ENCODE results near the gene MTMR1. TPM values are rescaled to one million over a fixed set of nuclear protein-coding genes. Genes with fewer than 3 reads are reported as not detected.

The MTMR1 gene
- total RNA-seq, 2 donors from 2014 or later, result 16.8 to 58.8 TPM

GRCh38 chrX:150792949-150793527 is 99.8 kb downstream of the MTMR1 start:
- no peaks in the 10 kb centered on the region for H3K9me3 Mint-ChIP-seq
- ATAC-seq (no peak), DNase-seq (ENCODE audit: low spot score in 2 of 2) (no peak)
- H3K36me3 Mint-ChIP-seq, result peaks cover 4 to 16% of the 10 kb centered on the region in 2 donors
- no peak overlapping the region for H3K27ac Mint-ChIP-seq

- Mint-ChIP-seq H3K27ac (no peak overlapping the region), H3K9me3 (peaks cover 0 to 5% of the 10 kb centered on the region in 2 donors), H3K36me3 (peaks cover 7 to 8% of the 10 kb centered on the region in 2 donors)
- no peak for DNase-seq (ENCODE audit: low spot score in 2 of 2)
- no peak for ATAC-seq
Observed at GRCh38 chrX:150805736-150806135, 112.5 kb downstream of the MTMR1 start.

GRCh38 chrX:150806827-150807226 is 113.6 kb downstream of the MTMR1 start:
- no peak for ATAC-seq
- Mint-ChIP-seq H3K9me3 (peaks cover 0 to 5% of the 10 kb centered on the region in 2 donors), H3K27ac (no peak overlapping the region), H3K36me3 (peaks cover 7 to 8% of the 10 kb centered on the region in 2 donors)
- DNase-seq (ENCODE audit: low spot score in 2 of 2), result no peak

GRCh38 chrX:150813922-150814321 is 120.7 kb downstream of the MTMR1 start:
- Mint-ChIP-seq H3K27ac (no peak overlapping the region), H3K36me3 (peaks cover under 1 to 2% of the 10 kb centered on the region in 2 donors), H3K9me3 (peaks cover 0 to under 1% of the 10 kb centered on the region in 2 donors)
- ATAC-seq (peak in 1 of 2 donors; percentile 28), DNase-seq (ENCODE audit: low spot score in 2 of 2) (no peak)

Other genes starting within 250 kb of the MTMR1 start
- gene MTM1, start 124.8 kb upstream of the MTMR1 start, total RNA-seq, result 10 to 100 TPM; 21.0 to 28.1 TPM
- 1 to 10 TPM; 8.8 to 9.7 TPM for gene CD99L2, start 205.3 kb downstream of the MTMR1 start, total RNA-seq